ENCODE results near the gene FASN.

DNA sequence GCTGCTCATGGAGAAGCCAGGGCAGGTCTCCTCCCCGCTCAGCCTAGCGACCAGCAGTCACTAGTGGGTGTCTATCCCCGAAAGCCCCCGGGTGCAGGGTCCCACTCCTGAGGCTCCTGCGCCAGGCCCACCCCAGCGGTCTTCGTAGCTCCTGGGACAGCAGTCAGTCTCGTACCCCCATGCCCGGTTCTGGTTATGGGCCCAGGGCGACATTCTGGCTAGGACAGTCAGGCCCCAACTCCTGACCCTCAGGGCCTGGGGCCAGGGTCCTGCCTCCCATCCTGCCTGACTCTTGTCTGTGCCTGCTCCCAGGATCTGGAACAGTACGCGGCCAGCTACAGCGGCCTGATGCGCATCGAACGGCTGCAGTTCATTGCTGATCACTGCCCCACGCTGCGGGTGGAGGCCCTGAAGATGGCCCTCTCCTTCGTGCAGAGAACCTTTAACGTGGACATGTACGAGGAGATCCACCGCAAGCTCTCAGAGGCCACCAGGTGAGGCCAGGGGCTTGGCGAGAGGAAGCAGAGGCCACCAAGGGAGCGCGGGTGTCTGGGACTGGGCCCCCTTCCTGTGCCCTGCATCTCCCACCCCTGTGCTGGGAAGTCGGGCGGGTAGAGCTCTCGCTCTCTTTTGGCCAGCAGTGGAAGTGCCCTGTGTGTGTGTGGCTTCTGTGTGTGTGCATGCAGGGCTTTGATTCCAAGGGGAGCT, 44.3 kb downstream of the FASN start:
- no peak for TF ChIP-seq POLR2AphosphoS5 (IDR thresholded peaks at IDR 0.05; ENCODE audit: low read depth, low read length)
- no peak for TF ChIP-seq CTCF (IDR thresholded peaks at IDR 0.05)

All from Panc1 (cell line).